Measurements from ENCODE around the gene TTC33. TPM values are rescaled to one million over a fixed set of nuclear protein-coding genes. Genes with fewer than 3 reads are reported as not detected.

TTC33 gene
- total and polyA plus RNA-seq, 2 of the 13 experiments (the other 11 are each of a cell fraction or from before 2014, with no cell fraction given): 4.5 to 20.0 TPM

DNA sequence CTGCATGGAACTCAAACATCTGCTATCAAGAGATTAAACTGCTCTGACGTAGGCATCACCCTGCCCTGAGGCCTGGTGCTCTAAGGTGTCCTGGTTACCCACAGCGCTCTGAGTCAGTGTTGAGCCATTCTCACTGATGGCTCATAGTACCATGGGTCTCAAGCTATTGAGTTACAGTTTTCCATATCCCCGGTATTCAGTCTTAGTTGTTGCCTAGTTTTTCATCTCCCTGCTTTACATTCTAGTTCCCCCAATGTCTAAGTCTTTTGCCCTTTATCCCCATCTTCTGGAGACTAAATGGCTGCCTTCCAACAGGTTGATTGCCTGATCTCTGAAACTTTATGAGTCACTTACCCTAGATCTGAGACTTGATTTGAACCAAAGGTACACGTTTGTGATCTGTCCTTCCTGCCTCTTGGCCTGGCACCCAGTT, 237.3 kb downstream of the TTC33 start (continued):
- TF ChIP-seq, protein P1, sequence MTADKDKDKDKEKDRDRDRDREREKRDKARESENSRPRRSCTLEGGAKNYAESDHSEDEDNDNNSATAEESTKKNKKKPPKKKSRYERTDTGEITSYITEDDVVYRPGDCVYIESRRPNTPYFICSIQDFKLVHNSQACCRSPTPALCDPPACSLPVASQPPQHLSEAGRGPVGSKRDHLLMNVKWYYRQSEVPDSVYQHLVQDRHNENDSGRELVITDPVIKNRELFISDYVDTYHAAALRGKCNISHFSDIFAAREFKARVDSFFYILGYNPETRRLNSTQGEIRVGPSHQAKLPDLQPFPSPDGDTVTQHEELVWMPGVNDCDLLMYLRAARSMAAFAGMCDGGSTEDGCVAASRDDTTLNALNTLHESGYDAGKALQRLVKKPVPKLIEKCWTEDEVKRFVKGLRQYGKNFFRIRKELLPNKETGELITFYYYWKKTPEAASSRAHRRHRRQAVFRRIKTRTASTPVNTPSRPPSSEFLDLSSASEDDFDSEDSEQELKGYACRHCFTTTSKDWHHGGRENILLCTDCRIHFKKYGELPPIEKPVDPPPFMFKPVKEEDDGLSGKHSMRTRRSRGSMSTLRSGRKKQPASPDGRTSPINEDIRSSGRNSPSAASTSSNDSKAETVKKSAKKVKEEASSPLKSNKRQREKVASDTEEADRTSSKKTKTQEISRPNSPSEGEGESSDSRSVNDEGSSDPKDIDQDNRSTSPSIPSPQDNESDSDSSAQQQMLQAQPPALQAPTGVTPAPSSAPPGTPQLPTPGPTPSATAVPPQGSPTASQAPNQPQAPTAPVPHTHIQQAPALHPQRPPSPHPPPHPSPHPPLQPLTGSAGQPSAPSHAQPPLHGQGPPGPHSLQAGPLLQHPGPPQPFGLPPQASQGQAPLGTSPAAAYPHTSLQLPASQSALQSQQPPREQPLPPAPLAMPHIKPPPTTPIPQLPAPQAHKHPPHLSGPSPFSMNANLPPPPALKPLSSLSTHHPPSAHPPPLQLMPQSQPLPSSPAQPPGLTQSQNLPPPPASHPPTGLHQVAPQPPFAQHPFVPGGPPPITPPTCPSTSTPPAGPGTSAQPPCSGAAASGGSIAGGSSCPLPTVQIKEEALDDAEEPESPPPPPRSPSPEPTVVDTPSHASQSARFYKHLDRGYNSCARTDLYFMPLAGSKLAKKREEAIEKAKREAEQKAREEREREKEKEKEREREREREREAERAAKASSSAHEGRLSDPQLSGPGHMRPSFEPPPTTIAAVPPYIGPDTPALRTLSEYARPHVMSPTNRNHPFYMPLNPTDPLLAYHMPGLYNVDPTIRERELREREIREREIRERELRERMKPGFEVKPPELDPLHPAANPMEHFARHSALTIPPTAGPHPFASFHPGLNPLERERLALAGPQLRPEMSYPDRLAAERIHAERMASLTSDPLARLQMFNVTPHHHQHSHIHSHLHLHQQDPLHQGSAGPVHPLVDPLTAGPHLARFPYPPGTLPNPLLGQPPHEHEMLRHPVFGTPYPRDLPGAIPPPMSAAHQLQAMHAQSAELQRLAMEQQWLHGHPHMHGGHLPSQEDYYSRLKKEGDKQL (CRISPR knock-in tag; IDR thresholded peaks at IDR 0.05; ENCODE audit: low read depth): no peak
- TF ChIP-seq ZNF619 (CRISPR knock-in tag; IDR thresholded peaks at IDR 0.05) (no peak), ZNF781 (CRISPR knock-in tag; IDR thresholded peaks at IDR 0.05; ENCODE audit: borderline replicate concordance, not compliant biosample characterization) (no peak), NFE2 (CRISPR knock-in tag; IDR thresholded peaks at IDR 0.05) (no peak)
- TF ChIP-seq, protein P2, sequence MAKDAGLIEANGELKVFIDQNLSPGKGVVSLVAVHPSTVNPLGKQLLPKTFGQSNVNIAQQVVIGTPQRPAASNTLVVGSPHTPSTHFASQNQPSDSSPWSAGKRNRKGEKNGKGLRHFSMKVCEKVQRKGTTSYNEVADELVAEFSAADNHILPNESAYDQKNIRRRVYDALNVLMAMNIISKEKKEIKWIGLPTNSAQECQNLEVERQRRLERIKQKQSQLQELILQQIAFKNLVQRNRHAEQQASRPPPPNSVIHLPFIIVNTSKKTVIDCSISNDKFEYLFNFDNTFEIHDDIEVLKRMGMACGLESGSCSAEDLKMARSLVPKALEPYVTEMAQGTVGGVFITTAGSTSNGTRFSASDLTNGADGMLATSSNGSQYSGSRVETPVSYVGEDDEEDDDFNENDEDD (CRISPR knock-in tag; IDR thresholded peaks at IDR 0.05; ENCODE audit: borderline replicate concordance): no peak

DNA sequence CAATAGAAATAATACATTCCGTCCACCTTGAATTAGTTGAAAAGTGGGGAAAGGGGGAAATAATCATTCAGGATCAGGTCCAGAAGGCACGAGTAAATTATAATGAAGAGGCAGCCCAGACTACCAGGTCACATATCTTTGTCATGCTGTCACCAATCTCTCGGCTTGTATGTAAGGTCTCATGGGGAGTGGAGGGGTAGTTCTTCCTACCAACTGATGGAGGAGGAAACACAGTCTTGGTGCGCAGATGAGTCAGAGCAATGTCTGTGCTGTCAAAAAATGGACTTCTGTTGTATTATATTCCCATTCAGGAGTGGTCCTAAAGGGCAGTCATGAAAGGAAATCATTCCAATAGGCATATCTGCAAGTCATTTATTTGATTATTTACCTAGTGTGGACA, 240.3 kb downstream of the TTC33 start:
- intact Hi-C loops (cut with micrococcal nuclease; ENCODE audit: unreplicated experiment): no loop called here
- H3K4me3 ChIP-seq (replicated peaks in 1 of 3; ENCODE audit: insufficient read depth in 1 of 3, low read depth in 2 of 3, low read length in 3 of 3): no peak overlapping the region
- H3K9ac ChIP-seq (ENCODE audit: insufficient read depth, low read depth, low read length): no peak overlapping the region
- in situ Hi-C loops (cut with HindIII; ENCODE audit: extremely low pct_ligation_motif_present, low pct_unique_long_range_greater_than_20kb): no loop called here
- DNase-seq (ENCODE audit: low spot score): no peak
- no peaks in the 10 kb centered on the region for H3K36me3 ChIP-seq (replicated peaks in 1 of 2; ENCODE audit: control insufficient read depth in 1 of 2, insufficient read depth in 2 of 2, low read length in 2 of 2)
- H3K9me3 ChIP-seq (ENCODE audit: low read length): no peaks in the 10 kb centered on the region
- H3K79me2 ChIP-seq (ENCODE audit: insufficient read depth, low read length): no peaks in the 10 kb centered on the region
- FAIRE-seq: no peak
- H3K4me2 ChIP-seq (ENCODE audit: low read depth, low read length): no peak overlapping the region
- ChIA-PET CTCF (ENCODE audit: low intra/inter-chr PET ratio, low total read pairs) (no interaction called here), POLR2A (no interaction called here)
- no peak overlapping the region for H2AFZ ChIP-seq (ENCODE audit: low read length)
- H4K20me1 ChIP-seq (ENCODE audit: insufficient read depth, low read length): no peaks in the 10 kb centered on the region
- H3K4me1 ChIP-seq (ENCODE audit: insufficient read depth, low read length): peaks cover under 1% of the 10 kb centered on the region; the same call in 1 of the 2 replicates
- no peak for ATAC-seq
- no TSS peak for BruUV-seq (replicated peaks)
- no peaks in the 10 kb centered on the region; a peak in 1 of 5 replicates for H3K27me3 ChIP-seq (ENCODE audit: control insufficient read depth in 1 of 2, insufficient read depth in 2 of 2, low read length in 2 of 2)
- WGBS (ENCODE audit: low lambda C conversion rate): 11% methylated on average over 4 of the region's 4 CpGs
- H3K27ac ChIP-seq (ENCODE audit: extremely low read length, insufficient read depth, low read length): no peak overlapping the region
- TF ChIP-seq ZBTB7B (CRISPR knock-in tag; IDR thresholded peaks at IDR 0.05) (no peak), YEATS4 (CRISPR knock-in tag; IDR thresholded peaks at IDR 0.05; ENCODE audit: borderline replicate concordance) (no peak), GATAD1 (CRISPR knock-in tag; IDR thresholded peaks at IDR 0.05) (no peak), ZSCAN25 (CRISPR knock-in tag; IDR thresholded peaks at IDR 0.05) (no peak), THYN1 (CRISPR knock-in tag; IDR thresholded peaks at IDR 0.05; ENCODE audit: borderline replicate concordance, low read depth) (no peak), ZNF737 (CRISPR knock-in tag; IDR thresholded peaks at IDR 0.05; ENCODE audit: borderline replicate concordance) (no peak), SMARCC2 (IDR thresholded peaks at IDR 0.05) (no peak)
- TF ChIP-seq, protein P3, sequence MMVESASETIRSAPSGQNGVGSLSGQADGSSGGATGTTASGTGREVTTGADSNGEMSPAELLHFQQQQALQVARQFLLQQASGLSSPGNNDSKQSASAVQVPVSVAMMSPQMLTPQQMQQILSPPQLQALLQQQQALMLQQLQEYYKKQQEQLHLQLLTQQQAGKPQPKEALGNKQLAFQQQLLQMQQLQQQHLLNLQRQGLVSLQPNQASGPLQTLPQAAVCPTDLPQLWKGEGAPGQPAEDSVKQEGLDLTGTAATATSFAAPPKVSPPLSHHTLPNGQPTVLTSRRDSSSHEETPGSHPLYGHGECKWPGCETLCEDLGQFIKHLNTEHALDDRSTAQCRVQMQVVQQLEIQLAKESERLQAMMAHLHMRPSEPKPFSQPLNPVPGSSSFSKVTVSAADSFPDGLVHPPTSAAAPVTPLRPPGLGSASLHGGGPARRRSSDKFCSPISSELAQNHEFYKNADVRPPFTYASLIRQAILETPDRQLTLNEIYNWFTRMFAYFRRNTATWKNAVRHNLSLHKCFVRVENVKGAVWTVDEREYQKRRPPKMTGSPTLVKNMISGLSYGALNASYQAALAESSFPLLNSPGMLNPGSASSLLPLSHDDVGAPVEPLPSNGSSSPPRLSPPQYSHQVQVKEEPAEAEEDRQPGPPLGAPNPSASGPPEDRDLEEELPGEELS (CRISPR knock-in tag; IDR thresholded peaks at IDR 0.05): no peak
